ACC112 (cell line): ENCODE measurements around the gene IGF2BP3.

Experiments
- H2AFZ ChIP-seq: fragments of 200-600 bp; sonication (generic); one replicate; pipeline ENCODE4 v1.6.0; 2017; ENCODE audit warnings: antibody characterized with exemption, low read length; ENCODE audit not compliant: unreplicated experiment
- H3K27ac ChIP-seq: fragments of 200-600 bp; sonication (generic); 2 replicates; pipeline ENCODE4 v1.5.1; 2014; ENCODE audit warnings: low read depth, mild to moderate bottlenecking, antibody characterized with exemption, low read length, moderate library complexity
- H3K27me3 ChIP-seq: fragments of 200-600 bp; sonication (generic); 2 replicates; pipeline ENCODE4 v1.6.1; 2014; ENCODE audit warnings: mild to moderate bottlenecking, antibody characterized with exemption, low read length, moderate library complexity, mixed read lengths; ENCODE audit not compliant: insufficient read depth
- H3K36me3 ChIP-seq: fragments of 200-600 bp; sonication (generic); 2 replicates; pipeline ENCODE4 v1.6.1; 2016; ENCODE audit warnings: mild to moderate bottlenecking, antibody characterized with exemption, low read length, moderate library complexity, mixed read lengths; ENCODE audit not compliant: insufficient read depth
- H3K4me1 ChIP-seq: fragments of 200-600 bp; sonication (generic); one replicate; pipeline ENCODE4 v1.6.1; 2016; ENCODE audit warnings: low read length, mixed read lengths; ENCODE audit not compliant: insufficient read depth, unreplicated experiment, control insufficient read depth
- H3K4me3 ChIP-seq: fragments of 200-600 bp; sonication (generic); 2 replicates; pipeline ENCODE4 v1.5.1; 2014; ENCODE audit warnings: mild to moderate bottlenecking, low read depth, low read length
- H3K79me2 ChIP-seq: fragments of 200-600 bp; sonication (generic); one replicate; pipeline ENCODE4 v1.6.0; 2016; ENCODE audit warnings: low read length; ENCODE audit not compliant: control insufficient read depth, unreplicated experiment, insufficient read depth

The IGF2BP3 gene

GRCh38 chr7:23397241-23397640 is 73.0 kb downstream of the IGF2BP3 start:
- H3K27me3 ChIP-seq: no peaks in the 10 kb centered on the region
- peaks cover 19% of the 10 kb centered on the region; the same call in 1 of the 2 replicates for H3K36me3 ChIP-seq
- H3K27ac ChIP-seq: no peak overlapping the region
- peaks cover 10% of the 10 kb centered on the region for H3K4me1 ChIP-seq
- H2AFZ ChIP-seq: no peak overlapping the region
- H3K79me2 ChIP-seq: peaks cover 14% of the 10 kb centered on the region
- H3K4me3 ChIP-seq: no peak overlapping the region

GRCh38 chr7:23396222-23397015 is 73.9 kb downstream of the IGF2BP3 start:
- no peak overlapping the region for H2AFZ ChIP-seq
- H3K4me1 ChIP-seq: peaks cover 10% of the 10 kb centered on the region
- no peak overlapping the region for H3K27ac ChIP-seq
- H3K27me3 ChIP-seq: no peaks in the 10 kb centered on the region
- peaks cover 19% of the 10 kb centered on the region; the same call in 1 of the 2 replicates for H3K36me3 ChIP-seq
- peaks cover 10% of the 10 kb centered on the region for H3K79me2 ChIP-seq
- H3K4me3 ChIP-seq: no peak overlapping the region

- Histone ChIP-seq H3K4me1 (peaks cover 10% of the 10 kb centered on the region), H3K27me3 (no peaks in the 10 kb centered on the region), H2AFZ (no peak overlapping the region), H3K27ac (no peak overlapping the region), H3K4me3 (no peak overlapping the region), H3K79me2 (peaks cover 7% of the 10 kb centered on the region), H3K36me3 (peaks cover 15% of the 10 kb centered on the region; the same call in 1 of the 2 replicates)
Measured at GRCh38 chr7:23394488-23395171, 75.7 kb downstream of the IGF2BP3 start.

- Histone ChIP-seq H3K4me1 (peaks cover 10% of the 10 kb centered on the region), H3K27ac (no peak overlapping the region), H3K4me3 (no peak overlapping the region), H3K36me3 (peaks cover 12% of the 10 kb centered on the region; the same call in 1 of the 2 replicates), H2AFZ (no peak overlapping the region), H3K27me3 (no peaks in the 10 kb centered on the region), H3K79me2 (peaks cover 7% of the 10 kb centered on the region)
Measured at GRCh38 chr7:23393636-23394035, 76.7 kb downstream of the IGF2BP3 start.

- H3K27me3 ChIP-seq: no peaks in the 10 kb centered on the region
- no peak overlapping the region for H2AFZ ChIP-seq
- H3K79me2 ChIP-seq: peaks cover 5% of the 10 kb centered on the region
- H3K4me3 ChIP-seq: no peak overlapping the region
- H3K27ac ChIP-seq: no peak overlapping the region
- H3K4me1 ChIP-seq: no peaks in the 10 kb centered on the region
- peaks cover 12% of the 10 kb centered on the region; the same call in 1 of the 2 replicates for H3K36me3 ChIP-seq
Measured at GRCh38 chr7:23389701-23390100, 80.6 kb downstream of the IGF2BP3 start.

GRCh38 chr7:23387583-23387982 is 82.7 kb downstream of the IGF2BP3 start:
- Histone ChIP-seq H3K36me3 (no peaks in the 10 kb centered on the region), H3K27ac (no peak overlapping the region), H2AFZ (no peak overlapping the region), H3K79me2 (peaks cover under 1% of the 10 kb centered on the region), H3K27me3 (no peaks in the 10 kb centered on the region), H3K4me1 (peaks cover 6% of the 10 kb centered on the region), H3K4me3 (no peak overlapping the region)

- H3K36me3 ChIP-seq: no peaks in the 10 kb centered on the region
- no peak overlapping the region for H3K4me3 ChIP-seq
- peaks cover 16% of the 10 kb centered on the region for H3K4me1 ChIP-seq
- no peaks in the 10 kb centered on the region for H3K27me3 ChIP-seq
- H2AFZ ChIP-seq: no peak overlapping the region
- peaks cover 18% of the 10 kb centered on the region for H3K79me2 ChIP-seq
- H3K27ac ChIP-seq: no peak overlapping the region
Measured at GRCh38 chr7:23385140-23385539, 85.2 kb downstream of the IGF2BP3 start.

- H3K4me1 ChIP-seq: peaks cover 16% of the 10 kb centered on the region
- no peaks in the 10 kb centered on the region for H3K36me3 ChIP-seq
Measured at GRCh38 chr7:23383225-23383624, 87.1 kb downstream of the IGF2BP3 start.

GRCh38 chr7:23380961-23381360 is 89.3 kb downstream of the IGF2BP3 start:
- no peak overlapping the region for H2AFZ ChIP-seq
- peaks cover 33% of the 10 kb centered on the region for H3K4me1 ChIP-seq
- no peak overlapping the region for H3K4me3 ChIP-seq
- no peaks in the 10 kb centered on the region for H3K36me3 ChIP-seq
- H3K27me3 ChIP-seq: no peaks in the 10 kb centered on the region
- no peak overlapping the region for H3K27ac ChIP-seq
- H3K79me2 ChIP-seq: peaks cover 23% of the 10 kb centered on the region

More at GRCh38 chr7:23383225-23383624, 87.1 kb downstream of the IGF2BP3 start:
- H3K79me2 ChIP-seq: peaks cover 18% of the 10 kb centered on the region
- H3K4me3 ChIP-seq: no peak overlapping the region; the same call in 1 of the 2 replicates
- no peak overlapping the region for H2AFZ ChIP-seq
- no peaks in the 10 kb centered on the region for H3K27me3 ChIP-seq
- H3K27ac ChIP-seq: no peak overlapping the region

GRCh38 chr7:23380556-23380955 is 89.7 kb downstream of the IGF2BP3 start:
- Histone ChIP-seq H3K4me3 (no peak overlapping the region), H2AFZ (no peak overlapping the region), H3K79me2 (peaks cover 27% of the 10 kb centered on the region), H3K27me3 (no peaks in the 10 kb centered on the region), H3K36me3 (no peaks in the 10 kb centered on the region), H3K4me1 (peaks cover 33% of the 10 kb centered on the region), H3K27ac (no peak overlapping the region)
